ENCODE results near the gene NBEAL2.

The NBEAL2 gene

DNA sequence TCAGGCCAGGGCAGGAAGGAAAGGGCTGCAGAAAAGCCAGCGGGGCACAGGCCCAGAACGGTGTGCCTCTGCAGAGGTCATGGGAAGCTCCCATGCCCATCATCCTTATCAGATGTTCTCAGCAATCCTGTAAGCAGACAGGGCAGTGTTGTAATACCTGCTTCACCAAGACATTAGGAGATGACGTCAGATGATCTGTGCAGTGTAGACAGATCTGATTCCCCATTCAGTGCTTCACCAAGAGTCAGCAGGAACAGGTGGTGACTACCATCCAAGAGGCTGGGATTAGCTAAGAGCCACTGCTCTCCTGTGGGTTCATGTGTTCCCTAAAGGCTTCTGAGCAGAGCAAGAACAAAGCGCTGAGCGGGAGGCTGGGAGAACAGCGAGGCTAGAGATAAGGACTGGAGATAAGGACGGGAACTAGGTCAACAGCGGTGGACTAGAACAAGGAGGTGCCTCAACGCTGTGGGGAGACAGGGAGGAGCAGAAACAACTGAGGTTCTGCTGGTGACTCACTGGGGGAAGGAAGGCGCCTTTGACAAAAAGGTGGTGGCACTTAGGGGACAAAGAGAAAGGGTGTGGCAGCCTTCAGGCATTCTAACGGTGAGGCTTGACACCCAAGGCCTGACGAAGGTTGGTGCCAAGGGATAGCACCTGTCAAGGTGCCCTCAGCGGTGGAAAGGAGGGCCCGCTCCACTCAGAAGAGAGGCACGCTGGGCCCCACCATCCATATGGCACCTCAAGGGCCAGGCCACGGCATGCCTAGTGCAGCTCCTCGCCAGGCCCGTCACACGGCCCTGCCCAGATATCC lies 31.3 kb upstream of the NBEAL2 start:
- no peaks in the 10 kb centered on the region for H3K9me3 ChIP-seq
- peaks cover 25% of the 10 kb centered on the region for H3K4me1 ChIP-seq
- no peaks in the 10 kb centered on the region for H3K36me3 ChIP-seq
- no peaks in the 10 kb centered on the region for H3K27me3 ChIP-seq
- peak; percentile 17 for DNase-seq
- TF ChIP-seq, protein P1, sequence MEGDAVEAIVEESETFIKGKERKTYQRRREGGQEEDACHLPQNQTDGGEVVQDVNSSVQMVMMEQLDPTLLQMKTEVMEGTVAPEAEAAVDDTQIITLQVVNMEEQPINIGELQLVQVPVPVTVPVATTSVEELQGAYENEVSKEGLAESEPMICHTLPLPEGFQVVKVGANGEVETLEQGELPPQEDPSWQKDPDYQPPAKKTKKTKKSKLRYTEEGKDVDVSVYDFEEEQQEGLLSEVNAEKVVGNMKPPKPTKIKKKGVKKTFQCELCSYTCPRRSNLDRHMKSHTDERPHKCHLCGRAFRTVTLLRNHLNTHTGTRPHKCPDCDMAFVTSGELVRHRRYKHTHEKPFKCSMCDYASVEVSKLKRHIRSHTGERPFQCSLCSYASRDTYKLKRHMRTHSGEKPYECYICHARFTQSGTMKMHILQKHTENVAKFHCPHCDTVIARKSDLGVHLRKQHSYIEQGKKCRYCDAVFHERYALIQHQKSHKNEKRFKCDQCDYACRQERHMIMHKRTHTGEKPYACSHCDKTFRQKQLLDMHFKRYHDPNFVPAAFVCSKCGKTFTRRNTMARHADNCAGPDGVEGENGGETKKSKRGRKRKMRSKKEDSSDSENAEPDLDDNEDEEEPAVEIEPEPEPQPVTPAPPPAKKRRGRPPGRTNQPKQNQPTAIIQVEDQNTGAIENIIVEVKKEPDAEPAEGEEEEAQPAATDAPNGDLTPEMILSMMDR (IDR thresholded peaks at IDR 0.05; ENCODE audit: low read depth, low read length): no peak
- no peak overlapping the region for H3K4me3 ChIP-seq (ENCODE audit: low read depth, low read length)

DNA sequence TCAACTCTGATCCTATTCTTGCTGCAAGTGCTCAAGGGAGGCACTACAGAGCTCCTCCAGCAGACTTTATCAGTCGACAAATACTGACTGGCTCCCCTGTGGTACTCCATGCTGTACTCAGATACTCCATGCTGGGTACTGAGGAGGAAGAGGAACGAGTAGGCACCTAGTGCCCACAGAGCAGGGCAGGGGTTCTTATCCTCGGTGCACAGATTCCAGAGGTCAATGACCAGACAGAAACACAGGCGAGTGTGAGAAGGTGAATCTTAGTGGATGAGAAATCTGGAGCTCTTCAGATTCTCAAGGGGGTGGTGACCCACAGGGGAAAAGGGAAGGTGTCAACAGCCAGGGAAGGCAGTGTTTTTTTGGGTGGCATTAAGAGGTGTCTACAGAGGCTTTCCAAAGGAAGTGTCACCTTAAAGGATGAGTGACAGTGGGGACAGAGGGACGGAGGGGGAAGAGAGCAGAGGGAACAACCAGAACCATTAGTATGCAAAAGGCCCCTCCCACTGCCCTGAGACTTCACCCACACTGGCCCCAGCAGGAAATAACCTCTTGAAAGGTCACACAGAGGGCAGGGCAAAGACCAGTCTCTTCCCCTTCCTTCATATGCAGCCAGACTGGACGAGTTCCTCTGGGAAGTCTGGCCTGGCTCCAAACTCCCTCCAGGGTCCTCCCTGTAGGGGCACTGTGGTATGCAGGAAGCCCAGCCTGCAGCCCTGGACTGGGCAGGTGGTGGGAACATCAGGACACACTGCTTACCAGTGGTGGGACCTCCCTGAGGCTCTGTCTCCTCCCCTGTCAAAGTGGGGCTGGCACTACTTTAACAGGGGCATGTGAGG lies 30.4 kb upstream of the NBEAL2 start:
- no peak for DNase-seq
- Histone ChIP-seq H3K27me3 (no peaks in the 10 kb centered on the region), H3K4me1 (peaks cover 25% of the 10 kb centered on the region), H3K36me3 (no peaks in the 10 kb centered on the region), H3K9me3 (no peaks in the 10 kb centered on the region), H3K4me3 (ENCODE audit: low read depth, low read length) (no peak overlapping the region)
- TF ChIP-seq, protein P1 (IDR thresholded peaks at IDR 0.05; ENCODE audit: low read depth, low read length): no peak

DNA sequence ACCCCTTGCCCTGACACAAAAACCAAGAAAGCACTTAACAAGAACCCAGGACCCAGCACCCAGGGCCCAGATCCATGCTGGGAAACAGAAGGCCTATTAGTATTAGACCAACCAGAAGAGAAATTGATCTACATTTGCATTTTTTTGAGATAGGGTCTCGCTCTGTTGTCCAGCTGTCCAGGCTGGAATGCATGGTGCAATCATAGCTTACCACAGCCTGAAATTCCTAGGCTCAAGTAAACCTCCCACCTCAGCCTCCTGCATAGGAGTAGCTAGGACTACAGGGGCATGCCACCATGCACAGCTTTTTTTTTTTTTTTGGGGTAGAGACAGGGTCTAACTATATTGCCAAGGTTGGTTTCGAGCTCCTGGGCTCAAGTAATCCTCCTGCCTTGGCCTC lies 29.3 kb upstream of the NBEAL2 start:
- DNase-seq: no peak
- H3K9me3 ChIP-seq: no peaks in the 10 kb centered on the region
- H3K4me1 ChIP-seq: peaks cover 25% of the 10 kb centered on the region
- no peaks in the 10 kb centered on the region for H3K36me3 ChIP-seq
- TF ChIP-seq, protein P1 (IDR thresholded peaks at IDR 0.05; ENCODE audit: low read depth, low read length): no peak
- H3K4me3 ChIP-seq (ENCODE audit: low read depth, low read length): no peak overlapping the region
- H3K27me3 ChIP-seq: no peaks in the 10 kb centered on the region

DNA sequence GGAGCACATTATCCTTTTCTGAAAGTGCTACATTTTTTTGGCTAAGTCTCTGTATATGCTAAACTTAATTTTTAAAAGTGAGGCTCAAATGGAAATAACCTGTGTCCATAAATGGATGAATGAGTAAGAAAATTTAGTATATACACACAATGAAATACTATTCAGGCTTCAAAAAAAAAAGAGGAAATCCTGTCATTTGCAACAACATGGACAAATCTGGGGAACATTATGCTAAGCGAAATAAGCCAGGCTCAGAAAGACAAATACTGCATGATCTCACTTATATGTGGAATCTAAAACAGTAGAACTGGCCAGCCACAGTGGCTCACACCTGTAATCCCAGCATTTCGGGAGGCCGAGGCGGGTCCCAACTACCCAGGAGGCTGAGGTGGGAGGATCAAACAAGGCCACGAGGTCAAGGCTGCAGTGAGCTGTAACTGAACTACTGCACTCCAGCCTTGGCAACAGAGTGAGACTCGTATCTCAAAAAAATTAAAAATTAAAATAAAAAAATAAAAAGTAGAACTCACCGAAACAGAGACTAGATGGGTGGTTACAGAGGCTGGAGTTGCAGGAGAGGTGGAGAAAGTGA lies 28.7 kb upstream of the NBEAL2 start:
- H3K4me3 ChIP-seq (ENCODE audit: low read depth, low read length): no peak overlapping the region
- H3K27me3 ChIP-seq: no peaks in the 10 kb centered on the region
- no peak for DNase-seq
- TF ChIP-seq, protein P1 (IDR thresholded peaks at IDR 0.05; ENCODE audit: low read depth, low read length): no peak
- no peaks in the 10 kb centered on the region for H3K9me3 ChIP-seq
- H3K4me1 ChIP-seq: peaks cover 25% of the 10 kb centered on the region
- H3K36me3 ChIP-seq: no peaks in the 10 kb centered on the region

DNA sequence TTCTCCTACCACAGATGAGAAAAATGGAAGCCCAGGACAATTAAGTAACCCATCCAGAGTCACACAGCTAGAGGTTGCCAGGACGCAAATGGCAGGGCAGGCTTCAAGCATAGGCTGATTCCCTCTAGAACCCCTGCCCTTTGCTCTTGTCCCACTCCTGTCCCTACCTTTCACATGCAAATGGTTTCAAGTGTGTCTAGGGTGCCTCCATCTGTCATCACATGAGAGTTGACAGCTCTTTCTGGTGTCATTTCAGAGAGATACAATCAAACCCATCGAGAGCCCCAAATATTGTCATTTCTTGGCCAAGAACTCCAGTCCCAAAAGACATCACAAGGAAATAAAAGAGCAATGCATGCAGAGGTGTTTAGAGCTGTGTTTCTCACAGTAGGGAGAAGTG lies 26.7 kb upstream of the NBEAL2 start:
- Histone ChIP-seq H3K36me3 (no peaks in the 10 kb centered on the region), H3K4me3 (ENCODE audit: low read depth, low read length) (no peak overlapping the region), H3K9me3 (no peaks in the 10 kb centered on the region), H3K4me1 (peaks cover 16% of the 10 kb centered on the region), H3K27me3 (no peaks in the 10 kb centered on the region)
- no peak for DNase-seq
- TF ChIP-seq, protein P1 (IDR thresholded peaks at IDR 0.05; ENCODE audit: low read depth, low read length): no peak
